Measurements from ENCODE around the gene HES3.

DNA sequence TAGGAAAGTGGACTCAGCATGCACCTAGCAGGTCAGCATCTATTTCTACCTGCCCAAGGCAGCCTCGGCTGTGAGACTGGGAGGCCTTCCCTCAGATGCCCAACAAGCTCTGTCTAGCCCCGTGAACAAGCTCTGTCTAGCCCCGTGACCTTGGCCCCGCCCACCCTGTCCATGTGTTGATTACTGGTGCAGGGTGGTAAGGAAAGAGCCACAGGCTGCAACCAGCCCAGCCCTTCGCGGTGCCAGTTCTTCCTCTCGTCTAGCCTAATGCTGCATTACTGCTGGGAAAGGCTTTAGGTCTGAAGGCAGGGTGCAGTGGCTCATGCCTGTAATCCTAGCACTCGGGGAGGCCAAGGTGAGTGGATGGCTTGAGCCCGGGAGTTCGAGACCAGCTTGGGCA, 14.7 kb downstream of the HES3 start:
- TF ChIP-seq CTCF (IDR thresholded peaks at IDR 0.05; ENCODE audit: low read length), result no peak
- TF ChIP-seq EZH2 (IDR thresholded peaks at IDR 0.05; ENCODE audit: borderline replicate concordance, low read length), result no peak
